ENCODE results near the gene RAB31.

RAB31 gene

GRCh38 chr18:9696701-9697100 lies 11.4 kb upstream of the RAB31 start:
- no peak for TF ChIP-seq CTCF (IDR thresholded peaks at IDR 0.05; ENCODE audit: control extremely low read depth, extremely low read depth, low read depth, missing control alignments)
- ChIA-PET CTCF (interaction anchor here (0.8 to 0.9 kb wide), 2 partner anchors 16 to 121 kb away, joined by 3 read pairs; no protein-coding TSS in a partner anchor), POLR2A (no interaction called here)
- DNase-seq (ENCODE audit: extremely low spot score): no peak

DNA sequence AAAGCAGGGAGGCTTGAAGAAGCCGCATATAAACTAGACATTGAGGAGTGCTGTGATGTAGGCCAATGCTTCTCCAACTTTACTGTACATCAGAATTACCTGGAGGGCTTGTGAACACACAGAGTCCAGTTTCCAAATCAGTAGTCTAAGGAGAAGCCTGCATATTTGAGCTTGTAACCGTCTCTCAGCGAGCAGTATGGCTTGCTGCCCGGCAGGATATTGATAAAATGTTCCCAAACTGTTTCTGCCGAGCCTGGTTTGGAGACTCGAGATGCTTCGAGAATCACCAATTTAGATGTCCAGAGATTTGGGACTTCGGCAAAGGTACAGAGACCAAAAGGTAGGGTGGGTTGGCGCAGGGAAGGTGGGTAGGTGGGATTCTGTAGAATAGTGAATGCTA lies 11.0 kb upstream of the RAB31 start:
- DNase-seq (ENCODE audit: extremely low spot score): no peak
- ChIA-PET CTCF (interaction anchor here (0.8 to 0.9 kb wide), 2 partner anchors 16 to 122 kb away, joined by 3 read pairs; no protein-coding TSS in a partner anchor), POLR2A (no interaction called here)
- no peak for TF ChIP-seq CTCF (IDR thresholded peaks at IDR 0.05; ENCODE audit: control extremely low read depth, extremely low read depth, low read depth, missing control alignments)

DNA sequence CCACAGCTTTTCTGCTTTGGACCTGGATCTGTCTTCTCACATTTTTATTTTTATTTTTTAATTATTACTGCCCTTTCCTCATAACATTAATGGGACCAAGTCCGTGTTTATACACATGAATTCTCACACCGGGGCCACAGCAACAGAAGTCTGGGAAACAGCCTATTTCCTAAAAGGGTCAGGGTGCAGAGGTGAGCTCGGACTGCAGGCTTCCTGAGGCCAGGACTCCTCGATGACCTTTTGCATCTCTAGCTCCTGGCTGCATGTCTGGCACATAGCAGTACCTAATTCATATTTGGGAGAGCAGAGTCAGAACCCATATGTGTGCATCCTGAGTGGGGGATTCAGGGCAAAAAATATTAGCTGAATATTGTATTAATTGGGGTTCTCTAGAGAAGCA lies 9.6 kb upstream of the RAB31 start:
- CTCF ChIA-PET: interaction anchor here (1.0 to 2.9 kb wide), 3 partner anchors 9 to 13 kb away, joined by 3 to 8 read pairs (median 5); no protein-coding TSS in a partner anchor
- POLR2A ChIA-PET: no interaction called here

GRCh38 chr18:9700261-9700796 lies 7.8 kb upstream of the RAB31 start:
- TF ChIP-seq CTCF (IDR thresholded peaks at IDR 0.05; ENCODE audit: control extremely low read depth, extremely low read depth, low read depth, missing control alignments): no peak
- ChIA-PET POLR2A (no interaction called here), CTCF (interaction anchor here (1.2 to 2.9 kb wide), 2 partner anchors 15 to 17 kb away, joined by 5 to 8 read pairs; no protein-coding TSS in a partner anchor)
- no peak for DNase-seq (ENCODE audit: extremely low spot score)

More for the DNA sequence above, 9.6 kb upstream of the RAB31 start:
- no peak for DNase-seq (ENCODE audit: extremely low spot score)
- no peak for TF ChIP-seq CTCF (IDR thresholded peaks at IDR 0.05; ENCODE audit: control extremely low read depth, extremely low read depth, low read depth, missing control alignments)

- DNase-seq (ENCODE audit: extremely low spot score): no peak
- ChIA-PET CTCF (interaction anchor here (1.4 kb wide), 1 partner anchor 24 kb away, joined by 3 read pairs; no protein-coding TSS in a partner anchor), POLR2A (no interaction called here)
- no peak for TF ChIP-seq CTCF (IDR thresholded peaks at IDR 0.05; ENCODE audit: control extremely low read depth, extremely low read depth, low read depth, missing control alignments)
These were observed 6.3 kb upstream of the RAB31 start for GRCh38 chr18:9701609-9702349.

DNA sequence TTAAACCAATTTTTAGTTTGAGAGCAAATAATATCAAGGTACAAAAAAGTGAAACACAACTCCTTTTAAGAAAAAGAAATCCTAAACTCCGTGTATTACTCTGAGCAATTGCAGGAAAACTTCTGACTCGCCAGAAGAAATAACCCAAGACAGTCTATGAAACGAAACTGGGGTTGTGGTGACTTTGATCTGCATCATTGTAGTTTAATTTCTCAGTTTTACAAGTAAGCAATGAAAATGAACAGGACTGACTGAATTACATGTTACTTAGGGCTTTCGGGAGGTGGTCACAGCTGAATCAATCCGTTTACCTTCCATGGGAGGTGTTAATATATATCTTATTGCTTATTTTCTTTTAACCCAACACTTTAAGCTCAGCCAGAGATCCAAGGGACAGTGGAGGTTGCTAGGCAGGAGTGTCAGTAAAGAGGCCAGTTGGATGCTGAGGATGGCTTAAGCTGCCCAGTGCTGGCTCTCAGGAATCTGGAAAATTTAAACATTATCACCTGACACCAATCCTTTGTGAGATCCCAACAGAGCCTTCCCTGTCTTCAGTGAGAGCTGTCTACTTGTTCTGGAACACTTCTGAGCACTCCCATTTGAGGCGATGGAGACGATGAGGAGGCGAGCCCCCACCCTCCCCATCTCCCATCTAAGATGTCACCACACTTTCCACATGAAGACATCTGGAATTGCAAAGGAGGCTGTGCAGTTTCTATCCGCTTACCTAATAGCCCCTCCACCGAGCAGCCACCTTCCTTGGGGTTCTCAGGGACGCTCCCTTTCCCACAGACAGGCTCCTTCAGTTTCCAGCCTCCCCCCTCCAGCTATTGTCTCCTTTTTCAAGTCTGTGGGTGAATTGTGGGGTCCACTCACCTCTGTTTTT lies 3.6 kb upstream of the RAB31 start:
- POLR2A ChIA-PET: no interaction called here

More for the DNA sequence above, 3.6 kb upstream of the RAB31 start:
- CTCF ChIA-PET: interaction anchor here (1.1 kb wide), 1 partner anchor 10 kb away, joined by 5 read pairs; no protein-coding TSS in a partner anchor
- DNase-seq (ENCODE audit: extremely low spot score): no peak
- TF ChIP-seq CTCF (IDR thresholded peaks at IDR 0.05; ENCODE audit: control extremely low read depth, extremely low read depth, low read depth, missing control alignments): no peak
